WERI-Rb-1 (cell line): ENCODE measurements around the gene ROBO1.
A peak's percentile ranks its signal among the peaks of the same experiment; 100 is the strongest.

Experiments
- DNase-seq: peaks from one replicate; pipeline ENCODE4 v3.0.0-alpha.2; 2020
- H3K27ac ChIP-seq: fragments of 250-450 bp; sonication (Bioruptor Pico); 2 replicates; pipeline ENCODE4 v1.5.1; 2020; ENCODE audit warnings: mild to moderate bottlenecking, moderate library complexity
- H3K27me3 ChIP-seq: fragments of 250-450 bp; sonication (Bioruptor Pico); 2 replicates; pipeline ENCODE4 v1.5.1; 2021; ENCODE audit warnings: mild to moderate bottlenecking, low read depth, moderate library complexity; ENCODE audit not compliant: insufficient read depth, severe bottlenecking
- H3K36me3 ChIP-seq: fragments of 250-450 bp; sonication (Bioruptor Pico); 2 replicates; pipeline ENCODE4 v1.5.1; 2020; ENCODE audit warnings: mild to moderate bottlenecking, moderate library complexity
- H3K4me3 ChIP-seq: 2 replicates; pipeline ENCODE4 v1.5.1; 2011; ENCODE audit warnings: low read depth, mild to moderate bottlenecking, control low read depth, low read length
- H3K9me3 ChIP-seq: fragments of 250-450 bp; sonication (Bioruptor Pico); 2 replicates; pipeline ENCODE4 v1.5.1; 2021; ENCODE audit warnings: mild to moderate bottlenecking, moderate library complexity; ENCODE audit not compliant: severe bottlenecking
- CTCF ChIP-seq: IDR thresholded peaks from 2 replicates; pipeline ENCODE4 v1.5.1; 2011; ENCODE audit warnings: low read depth, mild to moderate bottlenecking, control low read depth, inconsistent platforms, low read length

The ROBO1 gene

GRCh38 chr3:79531566-79532295, 236.1 kb downstream of the ROBO1 start:
- TF ChIP-seq CTCF = no peak
- Histone ChIP-seq H3K27me3 (no peaks in the 10 kb centered on the region), H3K4me3 (no peak overlapping the region), H3K9me3 (no peaks in the 10 kb centered on the region), H3K27ac (no peak overlapping the region), H3K36me3 (no peaks in the 10 kb centered on the region)
- no peak for DNase-seq

GRCh38 chr3:79521221-79521848, 246.5 kb downstream of the ROBO1 start:
- H3K4me3 ChIP-seq = peak overlapping the region; percentile 32
- DNase-seq = no peak

GRCh38 chr3:79517766-79518413, 249.9 kb downstream of the ROBO1 start:
- TF ChIP-seq CTCF = peak; percentile 70
- Histone ChIP-seq H3K27me3 (no peaks in the 10 kb centered on the region), H3K36me3 (no peaks in the 10 kb centered on the region), H3K4me3 (no peak overlapping the region), H3K27ac (no peak overlapping the region), H3K9me3 (no peaks in the 10 kb centered on the region)
- peak; percentile 42 for DNase-seq

More at GRCh38 chr3:79521221-79521848, 246.5 kb downstream of the ROBO1 start:
- Histone ChIP-seq H3K9me3 (no peaks in the 10 kb centered on the region), H3K27me3 (no peaks in the 10 kb centered on the region), H3K36me3 (no peaks in the 10 kb centered on the region), H3K27ac (no peak overlapping the region)
- peak; percentile 28; the same call in 1 of the 2 replicates for TF ChIP-seq CTCF

- no peaks in the 10 kb centered on the region for H3K36me3 ChIP-seq
- no peaks in the 10 kb centered on the region for H3K9me3 ChIP-seq
- no peak overlapping the region for H3K27ac ChIP-seq
- no peak for DNase-seq
- no peak overlapping the region for H3K4me3 ChIP-seq
- no peaks in the 10 kb centered on the region for H3K27me3 ChIP-seq
- no peak for TF ChIP-seq CTCF
Measured at GRCh38 chr3:79516795-79517194, 251.0 kb downstream of the ROBO1 start.

GRCh38 chr3:79515072-79515471, 252.7 kb downstream of the ROBO1 start:
- H3K27ac ChIP-seq = no peak overlapping the region

More at GRCh38 chr3:79515072-79515471, 252.7 kb downstream of the ROBO1 start:
- no peaks in the 10 kb centered on the region for H3K27me3 ChIP-seq
- no peak overlapping the region for H3K4me3 ChIP-seq
- no peak for DNase-seq
- H3K36me3 ChIP-seq = no peaks in the 10 kb centered on the region
- no peaks in the 10 kb centered on the region for H3K9me3 ChIP-seq
- TF ChIP-seq CTCF = no peak
